GM15510 (cell line): ENCODE measurements around the gene RYR3.

Experiments used
- POLR2A ChIP-seq: IDR thresholded peaks from 3 replicates; pipeline ENCODE4 v1.6.1; 2011; ENCODE audit warnings: borderline replicate concordance; ENCODE audit not compliant: insufficient read length; ENCODE audit errors: extremely low read depth

The RYR3 gene

DNA sequence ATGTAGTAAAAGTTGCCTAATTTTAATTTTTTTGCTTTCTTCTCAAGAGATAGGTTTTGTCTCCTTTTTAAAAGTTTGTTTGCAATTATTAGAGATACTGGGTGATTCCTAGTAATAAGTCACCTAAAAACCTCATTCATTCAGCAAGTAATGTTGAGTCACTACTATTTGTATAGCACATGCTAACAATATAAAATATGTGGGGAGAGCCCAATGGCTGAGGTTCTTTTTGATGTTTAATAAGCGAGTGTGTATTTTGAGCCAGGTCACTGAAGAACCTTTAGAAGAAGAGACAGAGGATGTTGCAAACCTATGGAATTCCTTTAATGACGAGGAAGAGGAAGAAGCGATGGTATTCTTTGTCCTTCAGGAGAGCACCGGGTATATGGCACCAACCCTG, 533.8 kb downstream of the RYR3 start:
- TF ChIP-seq POLR2A, result no peak

GRCh38 chr15:33846142-33846541, 535.4 kb downstream of the RYR3 start:
- no peak for TF ChIP-seq POLR2A

DNA sequence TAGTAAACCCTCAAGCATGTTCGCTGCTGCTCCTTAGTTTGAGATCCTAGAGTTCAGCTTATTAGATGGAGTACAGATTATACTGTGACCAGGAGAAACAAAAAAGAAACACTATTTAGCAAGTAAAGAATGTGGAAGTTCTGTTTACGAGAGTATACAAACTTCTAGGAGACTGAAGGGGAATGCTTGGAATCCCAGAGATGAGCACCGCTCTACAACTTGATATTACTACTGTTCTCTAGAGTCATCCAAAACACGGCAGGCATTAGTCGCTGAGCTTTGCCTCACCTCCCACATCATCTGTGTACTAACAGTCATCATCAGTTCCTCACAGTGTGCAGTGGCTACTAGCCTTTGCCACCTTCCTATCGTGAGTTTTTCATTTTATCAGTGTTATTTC, 536.1 kb downstream of the RYR3 start:
- no peak for TF ChIP-seq POLR2A

- TF ChIP-seq POLR2A, result no peak
Observed at GRCh38 chr15:33848011-33848410, 537.2 kb downstream of the RYR3 start.

GRCh38 chr15:33851079-33851478, 540.3 kb downstream of the RYR3 start:
- no peak for TF ChIP-seq POLR2A

- TF ChIP-seq POLR2A, result no peak
Observed at GRCh38 chr15:33852094-33852493, 541.3 kb downstream of the RYR3 start.

GRCh38 chr15:33852570-33852969, 541.8 kb downstream of the RYR3 start:
- TF ChIP-seq POLR2A, result no peak

DNA sequence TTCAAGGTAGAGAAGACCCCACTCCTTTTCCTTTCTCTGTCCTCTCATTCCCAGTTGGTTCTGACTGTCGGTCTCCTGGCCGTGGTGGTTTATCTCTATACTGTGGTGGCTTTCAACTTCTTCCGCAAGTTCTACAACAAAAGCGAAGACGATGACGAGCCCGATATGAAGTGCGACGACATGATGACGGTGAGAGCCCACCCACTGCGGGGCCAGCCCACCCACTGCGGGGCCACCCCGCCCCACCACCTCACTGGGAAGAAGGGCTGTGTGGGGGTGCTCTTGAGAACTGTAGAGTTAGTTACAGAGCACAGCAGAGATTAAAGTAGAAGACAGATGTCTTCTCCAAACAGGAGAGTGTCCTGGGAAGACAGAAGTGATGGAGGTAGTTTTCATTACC, 547.0 kb downstream of the RYR3 start:
- no peak for TF ChIP-seq POLR2A

DNA sequence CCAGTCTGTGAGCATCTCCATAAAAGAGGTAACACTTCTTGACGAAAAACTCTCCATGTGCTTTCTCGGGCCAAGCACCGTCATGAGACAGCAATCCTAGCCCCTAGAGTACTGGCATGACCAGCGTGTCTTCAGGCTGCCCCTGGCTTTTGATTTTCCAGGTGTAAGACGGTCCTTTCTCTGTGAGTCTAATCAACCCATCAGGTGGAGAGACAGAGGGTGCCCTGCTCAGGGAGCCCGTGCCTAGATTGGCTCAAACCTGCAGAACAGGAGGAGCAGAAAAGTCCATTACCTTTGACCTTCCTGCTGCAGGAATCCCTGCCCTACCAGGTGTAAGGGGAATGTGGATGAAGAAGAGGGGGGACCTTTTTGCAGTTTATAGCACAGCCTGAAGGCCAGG, 548.1 kb downstream of the RYR3 start:
- no peak for TF ChIP-seq POLR2A

GRCh38 chr15:33859992-33860545, 549.3 kb downstream of the RYR3 start:
- no peak for TF ChIP-seq POLR2A

GRCh38 chr15:33860754-33861153, 550.0 kb downstream of the RYR3 start:
- TF ChIP-seq POLR2A, result no peak

DNA sequence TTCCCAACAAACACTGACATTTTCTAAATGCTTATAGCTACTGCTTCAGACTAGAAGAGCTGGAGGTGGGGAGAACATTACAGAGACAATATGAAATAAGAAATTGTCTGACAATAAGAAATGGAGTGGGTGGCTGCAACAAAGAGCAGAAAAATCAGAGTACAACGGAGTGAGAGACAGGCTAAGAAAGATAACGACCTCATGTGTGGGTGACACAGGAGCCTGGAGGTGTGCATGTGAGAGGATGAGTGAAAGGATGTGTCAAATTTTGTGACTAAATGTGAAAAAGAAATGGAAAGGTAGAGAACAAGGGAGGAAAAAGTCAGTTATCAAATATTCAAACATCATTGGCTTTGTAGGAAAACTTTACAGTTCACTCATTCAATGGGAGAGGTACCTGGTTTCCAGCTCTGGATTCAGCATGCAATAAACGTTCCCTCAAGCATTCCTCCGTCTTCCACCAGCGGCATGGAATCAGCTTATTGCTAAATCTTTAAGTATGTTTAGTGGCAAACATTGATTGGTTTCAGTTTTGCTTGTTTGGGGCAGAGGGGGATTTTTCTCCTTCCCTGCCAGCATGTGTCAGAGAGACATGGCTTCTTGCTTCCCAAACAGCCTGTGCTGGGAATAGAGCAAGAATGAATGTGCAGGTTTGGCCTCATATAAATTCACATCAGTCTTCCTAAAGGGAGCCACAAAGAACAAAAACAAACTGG, 553.8 kb downstream of the RYR3 start:
- no peak for TF ChIP-seq POLR2A

- TF ChIP-seq POLR2A, result no peak
Observed at GRCh38 chr15:33865416-33865815, 554.6 kb downstream of the RYR3 start.

DNA sequence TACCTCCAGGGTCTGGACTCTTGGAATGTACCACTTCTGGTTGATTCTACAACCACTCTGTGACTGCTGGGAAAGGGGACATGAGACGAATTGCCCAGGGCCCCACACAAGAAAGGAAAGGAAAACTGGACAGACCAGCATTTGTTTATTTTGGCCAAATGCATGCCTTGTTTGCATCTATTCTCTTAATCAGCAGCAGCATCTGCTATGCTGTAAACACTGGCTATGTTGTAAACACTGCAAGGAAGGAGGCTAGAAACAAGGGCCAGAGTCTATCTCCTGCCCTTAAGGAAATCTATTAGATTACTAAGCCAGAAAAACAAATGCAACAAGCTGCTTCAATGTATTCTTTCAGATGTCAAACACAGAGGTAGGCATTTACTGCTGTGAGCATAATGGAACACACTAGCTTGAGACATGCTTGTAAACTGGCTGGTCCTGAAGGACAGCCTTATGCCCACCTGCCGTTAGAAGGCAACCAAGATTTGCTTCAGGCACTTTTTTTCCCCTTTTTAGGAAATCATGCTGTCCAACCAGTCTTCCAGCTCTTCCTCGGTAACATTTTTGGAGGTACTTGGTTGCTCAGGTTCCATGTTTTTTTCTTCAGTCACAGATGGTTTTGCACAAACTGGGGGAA, 555.5 kb downstream of the RYR3 start:
- TF ChIP-seq POLR2A, result no peak

GRCh38 chr15:33871980-33872379, 561.2 kb downstream of the RYR3 start:
- no peak for TF ChIP-seq POLR2A
